Lower lobe of right lung (tissue), 2 donors: ENCODE results near the gene GLCE. TPM values are rescaled to one million over a fixed set of nuclear protein-coding genes. Genes with fewer than 3 reads are reported as not detected.

ENCODE experiments used
- ATAC-seq, 2 donors: fragments of 200-7000 bp; cut with Tn5 transposase; one replicate each; pipeline ENCODE4 v1.9.1; 2020 to 2022; ENCODE audit warnings: mild to moderate bottlenecking in 2 of 2, moderate library complexity in 2 of 2
- DNase-seq: peaks from one replicate; pipeline ENCODE4 v3.0.0-alpha.2; 2020
- H3K27ac ChIP-seq: fragments of 200-600 bp; one replicate; pipeline ENCODE4 v1.8.0; 2022
- H3K27me3 ChIP-seq: fragments of 200-600 bp; one replicate; pipeline ENCODE4 v1.8.0; 2022; ENCODE audit warnings: low read depth
- H3K36me3 ChIP-seq: fragments of 200-600 bp; one replicate; pipeline ENCODE4 v1.8.0; 2022; ENCODE audit warnings: mild to moderate bottlenecking
- H3K4me1 ChIP-seq: fragments of 200-600 bp; one replicate; pipeline ENCODE4 v1.8.0; 2022
- H3K4me3 ChIP-seq: fragments of 200-600 bp; one replicate; pipeline ENCODE4 v1.8.0; 2022; ENCODE audit warnings: mild to moderate bottlenecking
- H3K9me3 ChIP-seq: fragments of 200-600 bp; one replicate; pipeline ENCODE4 v1.8.0; 2022
- CTCF ChIP-seq: fragments of 200-600 bp; IDR thresholded peaks from one replicate; pipeline ENCODE4 v1.8.0; 2022; ENCODE audit warnings: antibody characterized with exemption, mild to moderate bottlenecking
- intact Hi-C: fragments of 100-400 bp; cut with DNase I; formaldehyde crosslinking; loops from one replicate; pipeline ENCODE4 v1.11.0; 2022
- total RNA-seq: library from RNA; stranded (reverse); fragmentation: NEBNext Ultra II Directional; extraction: Animal tissue kit (Norgen Biotek cat#: 25700); gene quantifications from one replicate; pipeline ENCODE4 v1.2.1, GENCODE V29; 2021
- donor health status: DM: no; HTN: yes; CAD: no; lungs with severe emphysema.

The GLCE gene
- total RNA-seq, 1 donor from 2014 or later: 19.0 TPM

GRCh38 chr15:69226023-69226355 lies 65.6 kb downstream of the GLCE start:
- H3K4me1 ChIP-seq: no peaks in the 10 kb centered on the region
- no peaks in the 10 kb centered on the region for H3K27me3 ChIP-seq
- ATAC-seq (no peak), DNase-seq (no peak)
- no peaks in the 10 kb centered on the region for H3K36me3 ChIP-seq
- no peak overlapping the region for H3K4me3 ChIP-seq
- peaks cover 12% of the 10 kb centered on the region for H3K9me3 ChIP-seq
- intact Hi-C loops: no loop called here
- TF ChIP-seq CTCF: peak; percentile 9
- H3K27ac ChIP-seq: no peak overlapping the region

GRCh38 chr15:69232144-69232543 lies 71.7 kb downstream of the GLCE start:
- H3K27me3 ChIP-seq: no peaks in the 10 kb centered on the region
- no peaks in the 10 kb centered on the region for H3K36me3 ChIP-seq
- ATAC-seq (no peak), DNase-seq (no peak)
- no peak overlapping the region for H3K27ac ChIP-seq
- no peaks in the 10 kb centered on the region for H3K9me3 ChIP-seq
- intact Hi-C loops: no loop called here
- H3K4me1 ChIP-seq: no peaks in the 10 kb centered on the region
- TF ChIP-seq CTCF: no peak
- no peak overlapping the region for H3K4me3 ChIP-seq

- TF ChIP-seq CTCF: no peak
- no peak overlapping the region for H3K4me3 ChIP-seq
- ATAC-seq (no peak), DNase-seq (no peak)
- H3K27me3 ChIP-seq: no peaks in the 10 kb centered on the region
- no peaks in the 10 kb centered on the region for H3K9me3 ChIP-seq
- intact Hi-C loops: no loop called here
- no peaks in the 10 kb centered on the region for H3K36me3 ChIP-seq
- H3K4me1 ChIP-seq: no peaks in the 10 kb centered on the region
- H3K27ac ChIP-seq: no peak overlapping the region
Observed at GRCh38 chr15:69232765-69233164, 72.3 kb downstream of the GLCE start.

- DNase-seq (no peak), ATAC-seq (no peak)
- TF ChIP-seq CTCF: no peak
- no peak overlapping the region for H3K27ac ChIP-seq
- intact Hi-C loops: no loop called here
- no peaks in the 10 kb centered on the region for H3K4me1 ChIP-seq
- H3K9me3 ChIP-seq: no peaks in the 10 kb centered on the region
- no peaks in the 10 kb centered on the region for H3K27me3 ChIP-seq
- H3K4me3 ChIP-seq: no peak overlapping the region
- no peaks in the 10 kb centered on the region for H3K36me3 ChIP-seq
Observed at GRCh38 chr15:69234676-69235075, 74.2 kb downstream of the GLCE start.

GRCh38 chr15:69236505-69236904 lies 76.1 kb downstream of the GLCE start:
- Histone ChIP-seq H3K4me3 (no peak overlapping the region), H3K4me1 (no peaks in the 10 kb centered on the region), H3K27me3 (no peaks in the 10 kb centered on the region), H3K27ac (no peak overlapping the region), H3K36me3 (no peaks in the 10 kb centered on the region), H3K9me3 (no peaks in the 10 kb centered on the region)
- DNase-seq: no peak
- no peak for TF ChIP-seq CTCF
- no peak for ATAC-seq
- intact Hi-C loops: no loop called here

GRCh38 chr15:69237718-69238117 lies 77.3 kb downstream of the GLCE start:
- Histone ChIP-seq H3K27me3 (no peaks in the 10 kb centered on the region), H3K4me1 (no peaks in the 10 kb centered on the region), H3K36me3 (no peaks in the 10 kb centered on the region), H3K27ac (no peak overlapping the region), H3K9me3 (no peaks in the 10 kb centered on the region), H3K4me3 (no peak overlapping the region)
- ATAC-seq (no peak), DNase-seq (no peak)
- intact Hi-C loops: no loop called here
- TF ChIP-seq CTCF: no peak
